GM18499 (cell line): ENCODE data around the gene COPS7B.

Source experiments
- ATAC-seq: cut with Tn5 transposase; IDR thresholded peaks from one replicate; pipeline ENCODE4 v1.9.1; 2021; ENCODE audit warnings: moderate number of reproducible peaks; ENCODE audit not compliant: insufficient read depth, unreplicated experiment

COPS7B gene

GRCh38 chr2:231785413-231785812 lies 832 bp upstream of the COPS7B start:
- no peak for ATAC-seq

DNA sequence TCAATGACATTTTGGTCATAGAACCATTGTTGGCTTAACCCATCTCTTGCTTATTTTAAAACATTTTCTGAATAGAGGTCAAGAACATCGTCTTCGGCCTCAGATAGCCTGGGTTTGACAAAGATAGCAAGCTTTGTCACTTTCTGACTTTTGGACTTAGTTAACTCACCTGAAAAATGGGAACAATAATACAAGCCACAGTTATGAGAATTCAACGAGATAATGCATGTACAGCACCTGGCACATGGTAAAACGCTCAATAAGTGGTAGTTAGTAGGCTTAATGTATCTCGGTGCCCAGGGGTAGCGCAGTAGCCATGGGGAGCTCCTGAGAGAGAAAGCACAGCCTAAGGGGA lies 446 bp upstream of the COPS7B start:
- ATAC-seq, result no peak

GRCh38 chr2:231786917-231787292 lies 660 bp downstream of the COPS7B start:
- no peak for ATAC-seq

DNA sequence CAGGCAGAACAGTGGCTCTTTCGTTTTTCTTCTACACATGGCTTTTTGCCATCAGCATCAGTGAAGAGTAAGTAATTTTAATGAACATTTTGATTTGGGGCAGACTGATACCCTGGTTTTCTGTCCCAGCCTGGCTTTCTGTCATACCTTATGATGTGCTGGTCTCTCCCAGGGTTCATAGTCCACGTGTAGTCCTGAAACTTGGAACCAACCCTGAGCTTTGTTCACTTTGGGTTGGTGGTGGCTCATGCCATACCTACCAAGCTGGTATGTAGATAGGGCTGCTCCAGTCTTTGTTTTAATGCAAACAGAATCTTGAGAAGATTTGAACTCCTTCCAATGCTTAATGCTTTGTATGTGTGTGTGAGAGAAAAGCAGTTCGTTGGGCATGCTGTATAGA lies 4.9 kb downstream of the COPS7B start:
- ATAC-seq, result no peak

DNA sequence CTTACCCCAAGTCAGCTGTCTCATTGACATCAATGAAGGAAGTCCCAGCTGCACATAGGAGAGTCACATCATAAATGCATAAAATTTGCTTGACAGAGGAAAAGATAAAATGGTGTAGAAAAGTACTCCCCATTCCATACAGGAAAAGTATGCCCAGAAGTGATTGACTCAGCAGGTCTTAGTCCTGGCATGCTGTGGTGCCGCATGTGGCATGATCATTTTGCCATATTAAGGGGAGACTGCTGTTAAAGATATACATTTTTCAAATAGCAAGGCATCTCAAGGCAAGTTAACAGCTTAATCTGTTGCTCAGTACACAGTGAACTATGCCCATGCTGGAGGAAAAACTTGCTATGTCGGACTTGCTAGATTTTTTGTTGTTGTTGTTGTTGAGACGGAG lies 8.1 kb downstream of the COPS7B start:
- ATAC-seq, result no peak

- no peak for ATAC-seq
Observed at GRCh38 chr2:231795525-231796327, 9.5 kb downstream of the COPS7B start.

DNA sequence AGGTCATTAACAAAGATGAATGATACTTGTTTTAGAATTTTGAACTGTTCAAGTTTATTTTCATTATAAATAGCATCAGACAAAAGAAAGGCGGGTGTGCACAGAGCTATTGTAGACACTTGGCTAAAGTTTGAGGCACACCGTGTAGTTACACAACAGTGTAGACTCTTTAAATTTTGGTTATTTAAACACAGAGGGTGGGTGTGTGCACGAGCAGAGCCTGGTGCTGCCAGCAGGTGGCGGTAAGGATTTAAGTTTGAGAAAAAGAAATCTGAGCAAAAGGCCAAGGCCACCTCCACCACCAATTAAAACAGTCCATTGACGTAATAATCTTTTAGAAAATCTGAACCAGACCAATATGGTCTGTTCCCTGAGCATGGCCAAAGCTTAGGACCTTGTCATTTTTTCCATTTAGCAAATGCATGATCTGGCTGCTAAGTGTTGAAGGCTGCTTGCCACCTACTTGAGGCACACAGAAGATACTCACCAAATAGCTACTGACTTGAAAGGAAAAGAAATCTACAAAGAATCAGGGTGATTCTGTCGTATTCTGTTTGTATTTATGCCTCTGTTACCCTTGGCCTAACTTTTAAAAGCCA lies 14.3 kb downstream of the COPS7B start:
- ATAC-seq, result no peak

DNA sequence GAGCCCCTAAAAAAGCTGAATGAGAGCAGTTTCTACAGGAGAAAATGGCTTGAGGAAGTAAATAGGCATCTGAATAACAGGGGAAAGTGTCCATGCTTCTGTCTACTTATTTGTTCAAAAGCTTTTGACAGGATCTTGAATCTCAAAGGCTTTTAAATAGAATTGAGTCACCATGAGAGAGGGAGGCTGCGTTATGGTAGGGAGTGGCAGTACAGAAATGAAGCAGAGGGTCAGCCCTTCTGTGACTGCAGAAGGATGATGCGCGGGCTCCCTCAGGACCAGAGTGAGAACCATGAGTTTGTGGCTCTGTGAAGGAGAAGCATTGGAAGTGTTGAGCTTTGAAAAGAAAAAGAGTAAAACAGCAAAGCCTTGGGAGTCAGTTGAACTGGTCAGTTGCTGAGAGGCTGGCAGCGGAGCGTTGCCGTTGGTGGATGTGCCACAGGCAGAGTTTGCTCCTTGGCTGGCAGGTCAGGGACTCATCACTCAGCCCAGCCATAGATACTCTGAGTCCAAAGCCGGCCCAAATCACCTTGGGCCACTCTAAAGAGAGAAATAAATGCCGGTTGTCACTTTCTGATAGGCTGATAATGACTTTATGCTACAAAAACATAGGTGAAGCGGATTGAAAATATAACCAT lies 17.4 kb downstream of the COPS7B start:
- ATAC-seq, result no peak

- ATAC-seq, result no peak
Observed at GRCh38 chr2:231807020-231807419, 20.8 kb downstream of the COPS7B start.

- ATAC-seq, result no peak
Observed at GRCh38 chr2:231810905-231811304, 24.7 kb downstream of the COPS7B start.

GRCh38 chr2:231816327-231817026 lies 30.2 kb downstream of the COPS7B start:
- no peak for ATAC-seq

DNA sequence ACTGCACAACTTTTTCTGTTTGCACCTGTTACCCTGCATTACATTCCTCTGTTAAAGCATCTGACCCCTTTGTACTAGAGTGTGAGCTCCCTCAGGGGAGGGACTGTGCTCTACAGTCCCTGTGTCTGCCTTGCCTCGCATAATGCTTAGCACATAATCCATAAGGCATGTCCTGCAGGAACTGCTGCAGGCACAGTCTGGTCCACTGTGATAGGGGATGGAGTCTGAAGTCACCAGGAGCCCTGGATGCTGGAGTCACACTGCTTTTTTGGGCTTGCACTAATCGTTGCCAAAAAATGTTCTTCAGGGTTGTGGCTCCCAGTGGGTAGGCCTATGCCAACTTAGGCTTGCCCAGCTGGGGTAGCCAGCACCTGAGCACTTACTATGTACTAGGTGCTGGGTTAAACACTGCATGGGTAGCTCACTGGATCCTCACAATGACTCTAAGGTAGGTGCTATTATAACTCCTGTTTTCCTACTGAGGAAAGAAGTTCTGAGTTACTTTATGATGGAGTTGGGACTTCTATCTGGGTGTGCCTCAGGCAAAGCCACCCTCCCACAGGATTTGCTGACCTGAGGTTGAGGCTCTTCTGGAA lies 33.3 kb downstream of the COPS7B start:
- no peak for ATAC-seq

DNA sequence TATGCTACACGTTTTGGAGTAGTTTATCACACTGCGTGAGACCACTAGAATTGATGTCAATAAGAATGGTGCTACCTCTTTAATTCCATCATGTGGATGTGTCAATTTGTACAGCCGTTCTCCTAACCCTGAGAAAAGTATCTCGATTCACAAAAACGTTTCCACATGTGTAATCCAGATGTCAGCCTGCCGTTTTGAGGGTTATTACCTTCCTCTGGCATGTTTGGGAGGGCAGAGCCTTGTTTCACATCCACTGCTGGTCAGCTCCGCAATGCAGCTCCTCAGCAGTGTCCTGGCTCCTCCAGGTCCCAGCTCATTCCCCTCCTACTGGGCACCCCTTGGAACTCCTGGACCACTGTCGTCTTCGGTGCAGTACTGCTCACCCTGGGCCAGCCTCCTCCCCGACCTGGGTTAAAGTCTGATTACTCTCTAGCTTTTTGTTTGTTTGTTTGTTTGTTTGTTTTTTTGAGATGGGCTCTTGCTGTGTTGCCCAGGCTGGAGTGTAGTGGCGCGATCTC lies 34.6 kb downstream of the COPS7B start:
- no peak for ATAC-seq

DNA sequence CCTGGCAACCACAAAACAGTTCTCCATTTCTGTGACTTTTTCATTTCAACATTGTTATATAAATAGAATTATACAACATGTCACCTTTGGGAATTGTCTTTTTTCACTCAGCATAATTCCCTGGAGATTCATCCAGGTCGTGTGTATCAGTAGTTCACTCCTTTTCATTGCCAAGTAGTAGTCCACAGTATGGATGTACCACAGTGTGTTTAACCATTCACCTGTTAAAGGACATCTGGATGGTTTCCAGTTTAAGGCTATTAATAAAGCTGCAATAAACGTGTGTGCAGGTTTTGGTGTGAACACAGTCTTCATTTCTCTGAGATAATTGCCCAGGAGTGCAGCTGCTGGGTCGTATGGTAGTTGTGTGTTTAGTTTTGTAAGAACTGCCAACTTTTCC lies 35.7 kb downstream of the COPS7B start:
- no peak for ATAC-seq

DNA sequence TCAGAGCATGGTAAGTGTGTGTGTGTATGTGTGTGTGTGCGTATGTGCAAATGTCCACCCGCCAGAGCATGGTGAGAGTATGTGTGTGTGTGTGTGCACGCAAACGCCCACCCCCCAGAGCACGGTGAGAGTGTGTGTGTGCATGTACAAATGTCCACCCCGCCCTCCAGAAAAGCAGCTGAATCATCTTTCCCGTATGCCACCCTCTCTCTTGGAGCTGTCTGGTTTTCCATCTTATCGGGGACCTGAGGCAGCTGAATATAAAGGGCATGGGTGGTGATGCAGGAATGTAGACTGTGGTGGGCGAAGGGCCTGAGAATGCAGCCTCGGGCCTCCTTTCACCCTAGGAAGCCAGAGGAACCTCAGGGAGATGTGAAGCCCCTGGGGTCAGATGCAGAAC lies 66.9 kb downstream of the COPS7B start:
- no peak for ATAC-seq

- no peak for ATAC-seq
Observed at GRCh38 chr2:231854616-231855125, 68.4 kb downstream of the COPS7B start.

GRCh38 chr2:231856959-231857358 lies 70.7 kb downstream of the COPS7B start:
- no peak for ATAC-seq
